GM19438 (cell line): ENCODE results near the gene FBXO31.
"Not testable (repeated sequence)": the region's sequence is repeated elsewhere in the genome, so short reads cannot be mapped to it uniquely, and the experiment has no call there.

Source experiments
- ATAC-seq: cut with Tn5 transposase; IDR thresholded peaks from one replicate; pipeline ENCODE4 v1.9.1; 2021; ENCODE audit warnings: low read depth; ENCODE audit not compliant: unreplicated experiment

FBXO31 gene

DNA sequence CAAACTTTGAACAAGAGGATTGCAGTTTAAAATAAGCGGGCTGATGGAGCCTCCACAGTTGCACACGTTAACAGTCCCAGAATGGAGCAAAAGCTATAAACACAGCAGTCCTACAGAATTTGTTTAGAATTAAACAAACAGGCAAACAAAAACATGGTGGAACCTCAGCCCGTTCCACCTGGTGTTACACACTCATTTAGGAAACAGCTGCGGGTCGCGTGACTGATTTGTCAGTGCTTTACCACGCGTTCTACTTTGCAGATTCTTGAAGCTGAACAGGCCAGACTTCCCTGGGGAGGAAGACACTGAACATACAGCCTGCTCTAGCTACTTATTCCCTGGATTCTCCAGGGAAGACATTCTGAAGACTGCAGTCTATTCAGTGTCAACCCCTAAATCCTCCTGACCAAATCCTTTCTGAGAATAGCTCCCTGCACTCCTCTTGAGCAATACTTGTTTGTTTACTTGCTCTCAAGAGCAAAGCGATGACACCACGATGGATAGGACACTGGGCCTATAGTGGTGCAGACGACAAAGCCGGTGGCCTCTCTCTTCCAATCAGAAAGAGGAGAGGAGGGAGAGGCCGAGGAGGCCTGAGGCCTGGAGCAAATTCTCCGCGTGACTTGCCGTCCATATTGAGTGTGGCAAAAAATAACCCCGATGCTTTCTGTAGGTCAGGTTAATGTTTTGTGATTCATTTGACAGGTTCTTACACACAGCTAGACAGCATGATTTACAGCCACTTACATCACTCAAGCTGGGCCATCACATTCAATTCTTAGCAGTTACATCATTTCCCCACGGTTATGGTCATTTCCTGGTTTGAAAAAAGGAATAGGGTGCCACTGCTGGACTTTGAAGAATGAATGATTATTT, 4.6 kb upstream of the FBXO31 start:
- peak; percentile 42 for ATAC-seq

DNA sequence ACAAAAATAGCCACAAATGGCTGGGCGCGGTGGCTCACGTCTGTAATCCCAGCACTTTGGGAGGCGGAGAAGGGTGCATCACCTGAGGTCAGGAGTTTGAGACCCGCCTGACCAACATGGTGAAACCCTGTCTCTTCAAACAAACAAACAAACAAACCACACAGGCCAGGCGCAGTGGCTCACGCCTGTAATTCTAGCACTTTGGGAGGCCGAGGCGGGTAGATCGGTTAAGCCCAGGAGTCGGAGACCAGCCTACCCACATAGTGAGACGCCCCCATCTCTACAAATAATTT, 1.2 kb upstream of the FBXO31 start:
- ATAC-seq: not testable (repeated sequence)

DNA sequence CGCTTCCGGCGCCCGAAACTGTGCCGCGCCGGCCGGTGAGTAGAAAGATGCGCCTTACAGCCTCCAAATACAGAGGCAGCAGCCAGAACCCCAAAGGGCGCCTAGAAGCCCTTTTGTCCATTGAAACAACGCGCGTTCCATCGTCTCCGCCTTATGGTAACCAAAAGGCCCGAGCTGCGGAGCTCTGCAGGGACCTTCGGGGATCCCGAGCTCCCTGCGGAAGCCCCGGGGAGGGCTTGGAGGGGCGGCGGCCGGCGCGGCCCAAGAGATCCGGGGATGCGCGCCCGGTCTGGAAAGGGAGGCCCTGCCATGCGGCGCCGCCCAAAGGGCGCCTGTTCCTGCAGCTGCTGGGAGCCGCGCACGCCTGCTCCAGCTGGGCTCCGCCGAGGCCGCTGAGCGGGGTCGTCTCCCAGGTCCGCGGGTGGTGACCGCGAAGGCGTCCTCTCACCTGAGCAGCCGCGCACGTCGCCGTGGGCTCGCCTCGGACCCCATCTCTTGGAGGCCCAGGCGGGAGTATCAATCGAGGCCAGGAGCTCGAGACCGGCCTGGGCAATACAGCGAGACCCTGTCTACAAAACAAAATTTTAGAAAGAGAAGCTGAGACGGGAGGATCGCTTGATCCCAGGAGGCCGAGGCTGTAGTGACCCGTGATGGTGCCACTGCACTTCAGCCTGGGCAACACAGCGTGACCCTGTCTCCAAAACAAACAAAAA, 742 bp upstream of the FBXO31 start:
- ATAC-seq: peak; percentile 25

DNA sequence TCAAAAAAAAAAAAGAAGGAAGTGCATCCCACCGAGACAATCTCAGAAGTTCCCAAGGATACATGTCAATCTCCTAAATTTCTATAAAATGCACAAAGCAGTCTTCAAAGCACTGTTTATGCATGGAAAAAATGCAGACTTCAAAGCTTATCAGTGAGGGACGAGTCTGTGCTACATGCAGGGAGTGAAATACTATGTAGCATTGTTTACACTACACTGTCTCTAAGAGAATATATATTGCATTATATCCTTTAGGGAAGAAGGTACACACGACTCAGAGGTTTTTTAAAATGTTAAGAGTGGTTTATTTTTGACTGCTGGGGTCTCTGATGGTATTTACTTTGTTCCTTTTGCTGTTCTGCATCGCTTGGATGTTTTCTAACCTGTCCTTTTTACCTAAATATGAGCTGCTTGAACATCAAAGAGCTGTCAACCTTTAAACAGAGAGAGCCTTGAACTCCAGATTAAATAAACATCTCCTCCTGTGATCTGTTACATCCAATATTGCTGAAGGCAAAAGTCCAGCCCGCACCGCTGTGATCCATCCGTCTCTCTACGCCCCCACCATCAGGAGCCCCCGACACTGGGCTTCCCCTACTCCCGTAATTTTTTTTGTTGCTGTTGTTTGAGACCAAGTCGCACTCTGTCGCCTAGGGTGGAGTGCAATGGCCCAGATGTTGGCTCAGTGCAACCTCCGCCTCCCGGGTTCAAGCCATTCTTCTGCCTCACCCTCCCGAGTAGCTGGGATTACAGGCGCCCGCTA, 1.4 kb downstream of the FBXO31 start:
- ATAC-seq: no peak

DNA sequence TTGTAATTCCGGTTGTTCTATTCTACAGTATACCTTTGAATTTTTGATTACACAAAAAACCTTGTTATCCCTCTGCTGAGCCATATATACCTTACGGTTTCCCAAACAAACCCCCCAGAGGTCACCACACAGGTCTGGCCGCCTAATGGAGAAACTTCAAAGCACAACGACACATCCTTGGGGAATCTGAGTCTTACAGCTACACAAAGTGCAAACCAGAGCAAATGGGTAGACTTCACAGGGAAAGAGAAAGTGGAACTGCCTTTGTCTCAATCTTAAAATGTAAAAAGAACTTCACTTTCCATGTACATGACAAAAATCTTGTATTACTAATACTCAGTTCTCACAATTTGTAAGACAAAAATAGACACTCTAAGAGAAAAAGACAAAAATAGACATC, 2.7 kb downstream of the FBXO31 start:
- no peak for ATAC-seq

DNA sequence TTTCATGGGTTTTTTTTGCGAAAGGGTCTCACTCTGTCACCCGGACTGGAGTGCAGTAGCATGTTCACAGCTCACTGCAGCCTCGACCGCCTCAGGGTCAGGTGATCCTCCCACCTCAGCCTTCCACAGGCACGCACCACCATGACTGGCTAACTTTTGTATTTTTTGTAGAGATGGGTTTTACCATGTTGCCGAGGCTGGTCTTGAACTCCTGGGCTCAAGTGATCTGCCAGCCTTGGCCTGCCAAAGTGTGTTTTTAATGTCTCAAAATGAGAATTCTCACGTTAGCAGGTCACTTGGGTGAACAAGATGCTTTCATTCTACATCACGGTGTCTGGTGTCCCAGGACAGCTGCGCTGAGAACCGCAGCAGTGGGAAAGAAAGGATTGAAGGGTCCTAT, 3.2 kb downstream of the FBXO31 start:
- no peak for ATAC-seq

DNA sequence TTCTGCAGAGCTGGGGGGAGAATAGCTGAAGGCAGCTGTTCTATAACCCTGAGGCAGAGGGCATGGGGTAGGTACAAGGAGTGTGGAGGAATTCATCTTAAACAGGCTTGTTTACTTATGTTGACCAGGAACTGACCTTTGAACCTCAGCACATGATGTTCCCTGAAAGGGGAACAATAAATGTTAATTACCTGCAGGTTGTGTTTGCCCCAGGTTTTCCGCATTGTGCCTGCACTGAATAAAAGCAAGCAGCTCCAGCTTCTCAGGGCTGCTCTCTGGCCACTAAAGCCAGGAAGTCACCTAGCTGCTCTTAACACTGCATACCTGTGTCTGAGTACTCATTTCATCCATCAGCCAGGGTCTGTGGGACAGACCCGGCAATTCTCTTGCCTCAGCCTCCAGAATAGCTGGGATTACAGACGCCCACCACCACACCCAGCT, 4.2 kb downstream of the FBXO31 start:
- not testable (repeated sequence) for ATAC-seq

DNA sequence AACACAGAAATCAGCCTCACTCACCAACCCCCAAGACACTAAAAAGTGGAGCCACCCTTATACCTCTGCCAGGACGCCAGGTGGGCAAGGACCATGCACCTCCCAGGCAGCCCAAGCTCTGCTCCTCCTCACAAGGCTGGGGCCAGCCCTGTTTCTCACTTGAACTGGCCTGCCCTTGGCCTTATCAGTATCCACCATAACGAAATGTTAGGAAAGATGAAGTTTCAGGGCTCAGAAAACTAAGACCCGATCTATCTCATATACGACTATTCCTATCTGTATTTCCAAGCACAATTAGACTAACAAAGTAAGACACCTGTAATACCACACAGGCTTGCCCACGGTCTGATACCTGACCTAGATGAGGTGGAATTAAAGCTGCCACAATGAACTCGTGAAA, 6.9 kb downstream of the FBXO31 start:
- no peak for ATAC-seq

DNA sequence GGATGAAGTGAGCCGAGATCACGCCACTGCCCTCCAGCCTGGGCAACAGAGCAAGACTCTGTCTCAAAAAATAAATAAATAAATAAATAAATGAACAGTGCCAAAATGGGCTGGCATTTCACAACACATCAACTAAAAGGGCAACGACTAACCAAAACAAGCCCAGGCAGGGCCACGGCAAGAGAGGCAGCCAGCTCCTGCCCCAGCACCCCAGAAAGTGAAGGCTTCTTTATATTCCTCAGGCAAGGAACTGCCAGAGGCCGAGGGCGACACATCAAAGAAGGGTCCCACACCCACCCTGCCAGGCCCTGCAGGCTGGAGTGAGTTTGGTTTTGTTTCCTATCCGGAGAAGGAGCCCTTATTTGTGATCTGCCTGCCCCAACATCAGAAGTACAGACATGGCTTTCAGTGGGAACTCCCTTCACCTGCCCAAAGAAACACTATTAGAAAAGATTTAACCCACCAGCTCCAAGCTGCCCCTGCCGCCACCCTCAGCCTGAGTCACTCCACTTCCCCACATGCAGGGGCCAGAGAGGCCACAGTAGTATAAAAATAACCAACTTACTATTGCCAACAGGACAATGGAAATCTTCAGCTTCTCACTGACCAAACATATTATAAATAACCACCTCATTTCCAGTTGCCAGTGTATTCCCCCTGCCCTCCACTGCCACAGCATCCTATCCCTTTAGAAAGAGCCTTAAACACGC, 8.0 kb downstream of the FBXO31 start:
- no peak for ATAC-seq

DNA sequence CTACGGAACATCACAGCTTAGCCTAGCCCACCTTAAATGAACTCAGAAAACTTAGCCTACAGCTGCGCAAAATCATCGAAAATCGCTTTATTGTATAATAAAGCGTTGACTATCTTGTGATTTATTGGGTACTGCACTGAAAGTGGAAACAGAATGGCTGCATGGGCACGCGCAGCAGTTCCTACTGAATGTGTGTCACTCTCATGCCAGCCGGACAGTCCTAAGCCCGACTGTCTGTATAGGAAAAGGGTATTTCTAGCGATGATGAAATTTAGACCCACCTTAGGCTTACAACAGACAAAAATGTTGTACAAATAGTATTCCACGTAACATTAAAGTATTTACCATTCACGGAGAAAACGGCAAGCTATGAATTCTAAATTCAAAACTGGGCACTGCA, 9.3 kb downstream of the FBXO31 start:
- no peak for ATAC-seq

DNA sequence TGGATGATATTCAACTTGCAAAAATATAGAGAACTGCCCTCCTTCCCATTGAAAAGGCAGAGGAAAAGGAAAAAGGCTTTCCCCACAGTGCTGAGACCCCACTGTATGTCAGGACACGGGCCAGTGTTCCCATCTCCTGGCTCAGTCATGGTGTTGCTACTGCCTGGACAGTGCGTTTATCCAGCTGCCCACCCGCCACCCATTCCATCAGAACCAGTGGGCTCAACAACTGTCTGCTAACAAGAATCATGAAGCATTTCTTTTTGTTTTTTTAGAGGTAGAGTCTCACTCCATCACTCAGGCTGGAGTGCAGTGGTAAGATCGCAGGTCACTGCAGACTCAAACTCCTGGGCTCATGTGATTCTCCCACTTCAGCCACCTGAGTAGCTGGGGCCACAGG, 11.3 kb downstream of the FBXO31 start:
- no peak for ATAC-seq

DNA sequence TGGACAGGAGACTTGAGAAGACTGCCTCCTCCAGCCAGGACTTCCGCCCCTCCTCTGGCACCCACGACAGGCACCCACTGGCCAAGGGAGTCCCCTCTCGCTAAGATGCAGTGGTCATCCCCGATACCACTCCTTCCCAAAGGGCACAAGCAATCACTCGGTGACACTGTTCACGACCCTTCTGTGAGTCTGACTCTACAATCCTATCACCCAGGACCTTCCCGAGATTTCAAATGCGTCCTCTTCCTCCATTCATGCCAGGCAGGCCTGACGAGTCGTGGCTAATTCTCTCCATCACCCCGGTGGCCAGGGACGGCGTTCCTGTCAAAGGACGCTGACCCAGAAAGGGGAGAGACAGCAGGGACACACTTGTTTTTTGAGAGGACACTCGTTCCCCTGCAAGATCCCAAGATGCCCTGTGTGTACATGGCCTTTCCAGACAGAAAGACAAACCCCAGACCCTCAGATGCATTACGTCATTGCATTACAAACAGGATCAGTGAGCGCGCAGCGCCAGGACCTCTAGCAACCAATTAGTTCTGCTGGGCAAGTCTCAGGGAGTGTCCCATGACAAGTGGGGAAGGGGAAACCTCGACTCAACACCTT, 12.2 kb downstream of the FBXO31 start:
- ATAC-seq: no peak

DNA sequence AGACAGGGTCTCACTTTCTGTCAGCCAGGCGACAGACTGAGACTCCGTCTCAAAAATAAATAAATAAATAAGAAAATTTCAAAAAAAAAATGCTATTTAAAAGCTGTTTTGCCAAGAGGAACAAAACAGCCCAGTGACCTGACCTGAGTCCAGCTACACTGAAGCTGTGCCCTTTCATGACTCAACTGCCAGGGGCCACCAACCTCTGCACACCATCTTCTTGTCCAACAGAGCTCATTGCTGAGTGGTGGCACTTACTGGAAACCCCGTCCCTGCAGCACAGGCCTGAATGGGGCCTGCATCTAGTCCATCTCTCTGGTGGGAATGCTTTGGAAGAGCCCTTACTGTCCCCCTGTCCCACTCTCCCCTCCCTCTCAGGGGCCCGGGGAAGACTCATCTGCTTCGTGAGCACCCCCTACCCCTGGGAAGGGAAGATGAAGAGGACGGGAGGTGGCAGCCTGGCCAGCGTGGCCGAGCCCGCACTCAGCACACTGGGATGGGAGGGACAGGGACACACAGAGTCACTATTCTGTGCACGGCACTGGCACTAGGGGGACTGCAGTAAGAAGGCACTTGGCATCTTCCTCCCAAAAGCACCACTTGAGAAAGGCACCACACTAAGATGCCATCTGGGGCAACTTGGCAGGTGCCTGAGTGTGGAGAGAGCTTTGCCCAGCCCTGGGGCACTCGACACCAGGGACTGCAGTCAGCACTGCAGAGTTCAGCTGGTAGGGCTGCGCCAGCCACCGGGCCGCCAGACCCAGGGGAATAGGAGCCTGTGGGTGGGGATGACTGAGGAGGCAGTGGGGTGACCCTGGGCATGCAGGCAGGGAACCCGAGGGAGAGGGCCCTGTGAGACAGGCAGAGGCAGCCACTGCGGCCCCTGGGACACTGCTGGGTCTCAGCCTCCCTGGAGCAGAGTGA, 13.5 kb downstream of the FBXO31 start:
- no peak for ATAC-seq

DNA sequence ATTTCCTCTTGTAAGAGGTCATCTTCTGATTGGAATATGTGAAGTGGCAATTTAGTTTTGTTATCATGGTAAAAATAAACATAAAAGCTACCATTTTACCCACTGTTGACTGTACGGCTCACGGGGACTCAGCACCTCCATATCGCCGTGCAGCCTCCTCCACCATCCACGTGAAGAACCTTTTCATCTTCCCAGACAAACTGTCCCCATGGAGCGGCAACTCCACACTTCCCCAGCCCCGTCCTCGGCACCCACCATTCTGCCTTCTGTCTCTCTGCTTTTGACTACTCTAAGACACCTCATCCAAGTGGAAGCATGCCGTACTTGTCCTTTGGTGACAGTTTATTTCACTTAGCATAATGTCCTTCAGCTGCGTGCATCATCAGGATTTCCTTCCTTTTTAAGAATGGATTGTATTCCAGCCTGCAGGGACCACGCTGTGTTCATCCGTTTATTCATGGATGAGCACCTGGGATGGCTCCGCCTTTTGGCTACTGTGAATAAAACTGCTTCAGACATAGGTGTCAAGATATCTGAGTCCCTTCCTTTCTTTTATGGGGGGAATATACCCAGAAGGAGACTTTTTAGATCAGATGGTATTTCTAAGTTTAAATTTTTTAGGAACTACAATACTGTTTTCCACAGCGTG, 14.3 kb downstream of the FBXO31 start:
- no peak for ATAC-seq

DNA sequence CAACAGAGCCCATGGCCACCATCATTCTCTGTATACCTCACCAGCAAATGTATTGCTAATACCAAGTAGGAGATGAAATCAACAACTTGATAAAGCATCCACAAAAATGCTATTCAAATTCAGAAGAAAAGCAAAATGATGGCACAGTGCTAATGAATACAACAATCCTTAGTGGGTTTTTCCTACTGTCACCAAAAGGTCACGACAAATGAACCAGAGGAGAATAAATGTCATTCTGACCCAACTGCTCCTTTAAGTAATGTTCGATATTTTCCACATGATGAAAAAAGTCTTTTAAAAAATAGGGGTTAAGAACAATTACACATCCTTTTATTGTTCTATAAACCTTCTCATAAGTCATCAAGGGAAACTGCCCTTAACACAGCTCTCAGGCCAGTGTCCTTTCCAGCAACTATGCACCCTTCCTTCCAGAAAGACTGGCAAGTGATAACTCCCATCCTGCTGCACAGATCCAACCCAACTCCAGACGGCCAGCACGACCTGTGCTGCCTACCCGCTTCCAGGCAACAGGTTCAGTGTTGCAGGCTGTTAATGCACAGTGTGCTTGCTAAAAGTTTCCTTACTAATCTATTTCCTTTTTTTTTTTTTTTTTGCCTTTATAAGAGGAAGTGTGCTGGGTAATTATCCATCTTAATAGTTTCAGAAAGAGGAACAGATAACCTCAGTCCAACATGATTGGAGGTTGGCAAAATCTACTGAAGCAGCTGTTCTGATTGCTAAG, 15.4 kb downstream of the FBXO31 start:
- no peak for ATAC-seq

DNA sequence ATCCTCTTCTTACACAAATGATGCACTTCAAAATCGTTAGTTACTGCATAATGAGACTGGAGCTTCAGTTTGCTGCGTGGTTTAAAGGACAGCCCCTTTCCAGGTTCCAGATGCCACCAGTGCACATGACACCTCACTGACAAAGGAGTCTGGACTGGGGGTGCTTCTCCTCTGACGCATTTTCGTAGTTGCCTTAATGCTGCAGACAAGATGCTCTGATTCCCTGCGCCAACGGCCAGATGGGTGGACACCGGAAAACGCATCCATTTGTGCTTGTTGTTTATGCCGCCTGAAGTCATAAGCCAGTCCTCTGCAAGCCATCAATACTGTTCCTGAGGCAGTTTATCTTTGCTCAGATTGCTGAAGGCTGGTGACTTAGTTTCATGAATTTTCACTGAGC, 16.0 kb downstream of the FBXO31 start:
- no peak for ATAC-seq

DNA sequence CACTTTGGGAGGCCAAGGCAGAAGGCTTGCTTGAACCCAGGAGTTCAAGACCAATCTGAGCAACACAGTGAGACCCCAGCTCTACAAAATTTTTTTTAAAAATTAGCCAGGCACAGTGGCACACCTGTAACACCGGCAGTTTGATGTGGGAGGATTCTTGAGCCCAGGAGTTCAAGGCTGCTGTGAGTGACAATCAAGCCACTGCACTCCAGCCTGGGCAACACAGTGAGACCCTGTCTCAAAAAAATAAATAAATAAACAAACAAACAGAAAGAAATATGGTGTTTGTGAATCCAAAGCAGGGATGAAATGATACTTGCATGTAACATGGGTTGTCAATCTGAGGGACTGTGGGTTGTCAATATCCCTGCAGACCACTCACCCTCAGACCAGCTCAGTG, 16.6 kb downstream of the FBXO31 start:
- no peak for ATAC-seq

DNA sequence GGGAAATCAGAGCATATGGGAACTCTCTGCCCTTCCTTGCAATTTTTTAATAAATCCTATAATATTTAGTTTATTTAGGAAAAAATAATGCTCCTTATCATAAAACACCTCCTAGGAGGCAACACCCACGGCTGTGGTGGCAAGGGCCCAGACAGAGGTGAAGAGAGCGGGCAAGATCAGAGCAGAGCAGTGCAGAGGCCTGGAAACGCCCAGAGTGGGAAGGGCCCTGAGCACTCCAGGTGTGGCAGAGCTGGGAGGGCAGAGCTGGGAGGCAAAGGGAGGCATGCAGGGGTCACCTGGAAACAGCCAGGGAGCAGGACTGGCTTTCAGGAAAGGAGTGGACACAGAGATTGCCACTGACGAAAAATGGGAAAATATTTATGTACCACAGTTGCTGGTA, 17.3 kb downstream of the FBXO31 start:
- ATAC-seq: no peak
